H1 (cell line): Measurements from ENCODE around the gene KIDINS220. TPM values are rescaled to one million over a fixed set of nuclear protein-coding genes. Genes with fewer than 3 reads are reported as not detected.

Source experiments
- GABPA ChIP-seq: IDR thresholded peaks from 2 replicates; pipeline ENCODE4 v1.6.1; 2011; ENCODE audit warnings: mild to moderate bottlenecking, low read length, moderate library complexity, borderline replicate concordance; ENCODE audit not compliant: insufficient read depth
- SIRT6 ChIP-seq: IDR thresholded peaks from one replicate; pipeline ENCODE4 v1.7.1; 2012; ENCODE audit warnings: low read length, inconsistent platforms
- USF2 ChIP-seq: IDR thresholded peaks from 2 replicates; pipeline ENCODE4 v1.6.1; 2011; ENCODE audit warnings: low read length, improper control_type of control experiment
- polyA plus RNA-seq, 7 experiments: library from polyadenylated mRNA; depleted of rRNA in 3 of 7; stranded (reverse) in 5 of 7; unstranded in 2 of 7; fragments of >200 nt in 5 of 7; fragments of 200-250 nt in 2 of 7; gene quantifications; 1 replicate in 5 of 7; 2 replicates in 1 of 7; 4 replicates in 1 of 7; pipeline versions ENCODE4 v1.2.1 to v1.2.3, GENCODE V29; 2011 to 2013; ENCODE audit warnings: missing spikeins in 2 of 7, mixed read lengths in 2 of 7
- total RNA-seq: library from RNA; stranded (reverse); fragmentation: NEBNext Ultra II Directional; extraction: Animal tissue kit (Norgen Biotek cat#: 25700); gene quantifications from 2 replicates; pipeline ENCODE4 v1.2.1, GENCODE V29; 2021

Gene KIDINS220
- total and polyA plus RNA-seq, 2 of the 8 experiments (the other 6 are each of a cell fraction or from before 2014, with no cell fraction given) = 21.2 to 27.1 TPM

- TF ChIP-seq USF2 (no peak), SIRT6 (no peak), GABPA (no peak)
Observed at GRCh38 chr2:8796315-8796848, 41.0 kb downstream of the KIDINS220 start (continued).
